Measurements from ENCODE around the gene TNFRSF18. TPM values are rescaled to one million over a fixed set of nuclear protein-coding genes. Genes with fewer than 3 reads are reported as not detected.

Gene TNFRSF18
- polyA plus RNA-seq, 3 donors from 2014 or later = 56.4 to 136 (median 105) TPM

DNA sequence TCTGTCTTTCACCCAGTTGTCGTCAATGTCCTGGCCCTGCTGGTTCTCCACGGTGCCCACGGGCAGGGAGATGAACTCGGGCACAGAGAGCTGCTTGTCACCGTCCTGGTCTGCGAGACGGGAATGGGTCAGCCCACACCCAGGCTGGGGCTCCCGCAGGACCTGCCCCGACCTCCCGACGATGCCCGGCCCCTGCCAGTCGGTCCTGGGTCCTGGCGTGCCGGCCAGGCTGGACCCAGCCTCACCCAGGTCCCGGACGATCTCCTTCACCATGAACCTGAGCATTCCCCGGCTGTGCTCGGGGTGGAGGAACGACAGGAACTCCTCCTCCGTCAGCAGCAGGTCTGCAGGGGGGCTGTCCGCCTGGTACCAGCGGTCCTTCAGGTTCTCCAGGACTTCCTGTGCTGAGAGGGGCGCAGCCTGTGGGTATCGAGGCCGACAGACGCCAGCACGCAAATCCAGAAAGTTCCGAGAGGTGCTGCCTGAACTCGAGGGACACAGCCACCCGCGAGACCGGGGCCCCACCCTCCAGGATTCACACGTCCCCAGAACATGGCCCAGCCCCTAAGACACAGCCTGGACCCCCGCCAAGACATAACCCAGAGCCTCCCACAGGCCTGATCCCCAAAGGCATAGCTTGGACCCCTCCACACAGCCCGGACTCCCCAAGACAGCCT, 12.3 kb upstream of the TNFRSF18 start:
- no peak for DNase-seq
- H3K36me3 Mint-ChIP-seq = peaks cover 7 to 22% (median 16%) of the 10 kb centered on the region in 3 donors
- H3K4me3 Mint-ChIP-seq = no peak overlapping the region
- H3K4me1 Mint-ChIP-seq = peaks cover 57 to 77% of the 10 kb centered on the region in 2 donors
- H3K27ac Mint-ChIP-seq = peak overlapping the region in 5 of 6 donors; percentile 48 to 96 (median 78)
- H3K27me3 Mint-ChIP-seq (ENCODE audit: low read depth in 3 of 3) = peaks cover 14 to 41% (median 17%) of the 10 kb centered on the region in 3 donors
- no peaks in the 10 kb centered on the region for H3K9me3 Mint-ChIP-seq

DNA sequence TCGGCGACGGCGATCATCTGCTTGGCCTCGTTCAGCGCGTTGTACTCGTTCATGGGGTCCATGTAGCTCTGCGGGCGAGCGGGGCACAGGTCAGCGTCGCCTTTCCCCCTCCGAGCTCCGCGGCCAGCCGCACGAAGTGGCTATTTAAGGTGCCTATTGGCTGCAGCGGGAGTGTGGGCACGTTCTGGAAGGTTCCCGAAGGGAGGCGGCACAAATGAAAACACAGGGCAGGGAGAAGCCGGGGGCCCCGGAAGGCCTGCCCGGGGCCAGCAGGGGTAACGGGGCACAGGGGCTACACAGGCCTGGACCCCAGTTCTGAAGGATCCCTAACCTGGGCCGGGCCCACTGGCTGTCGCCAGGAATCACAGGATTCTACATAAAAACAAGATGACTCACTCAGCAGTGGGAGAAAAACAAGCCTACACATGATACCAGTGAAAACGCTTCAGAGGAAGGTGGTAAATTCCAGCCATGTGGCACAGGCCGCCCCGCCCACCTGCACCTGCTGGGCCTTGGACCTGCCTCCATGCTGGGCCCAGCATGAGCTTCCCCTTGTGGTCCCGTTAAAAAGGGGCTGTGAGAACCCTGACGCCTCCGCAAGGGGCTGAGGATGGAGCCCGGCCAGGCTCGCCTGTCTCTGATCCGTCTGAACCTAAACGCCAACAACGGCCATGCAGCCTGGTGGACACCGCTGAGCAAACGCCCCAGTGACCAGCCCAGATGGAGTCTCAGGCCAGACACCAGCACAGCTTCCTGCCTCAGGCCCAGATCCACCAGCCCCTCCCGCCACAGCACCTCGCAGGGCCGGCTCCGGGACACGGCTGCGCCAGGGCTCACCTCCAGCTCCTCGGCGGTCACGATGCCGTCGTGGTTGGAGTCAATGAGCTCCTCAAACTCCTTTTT, 11.5 kb upstream of the TNFRSF18 start:
- H3K27me3 Mint-ChIP-seq (ENCODE audit: low read depth in 3 of 3) = peaks cover 20 to 45% (median 22%) of the 10 kb centered on the region in 3 donors
- DNase-seq = no peak
- H3K9me3 Mint-ChIP-seq = no peaks in the 10 kb centered on the region
- H3K36me3 Mint-ChIP-seq = peaks cover 3 to 17% (median 12%) of the 10 kb centered on the region in 3 donors
- H3K27ac Mint-ChIP-seq = peak overlapping the region; percentile 31 to 96 (median 76)
- peaks cover 51 to 72% of the 10 kb centered on the region in 2 donors for H3K4me1 Mint-ChIP-seq
- peak overlapping the region in 3 of 5 donors; percentile 14 to 53 (median 24) for H3K4me3 Mint-ChIP-seq

DNA sequence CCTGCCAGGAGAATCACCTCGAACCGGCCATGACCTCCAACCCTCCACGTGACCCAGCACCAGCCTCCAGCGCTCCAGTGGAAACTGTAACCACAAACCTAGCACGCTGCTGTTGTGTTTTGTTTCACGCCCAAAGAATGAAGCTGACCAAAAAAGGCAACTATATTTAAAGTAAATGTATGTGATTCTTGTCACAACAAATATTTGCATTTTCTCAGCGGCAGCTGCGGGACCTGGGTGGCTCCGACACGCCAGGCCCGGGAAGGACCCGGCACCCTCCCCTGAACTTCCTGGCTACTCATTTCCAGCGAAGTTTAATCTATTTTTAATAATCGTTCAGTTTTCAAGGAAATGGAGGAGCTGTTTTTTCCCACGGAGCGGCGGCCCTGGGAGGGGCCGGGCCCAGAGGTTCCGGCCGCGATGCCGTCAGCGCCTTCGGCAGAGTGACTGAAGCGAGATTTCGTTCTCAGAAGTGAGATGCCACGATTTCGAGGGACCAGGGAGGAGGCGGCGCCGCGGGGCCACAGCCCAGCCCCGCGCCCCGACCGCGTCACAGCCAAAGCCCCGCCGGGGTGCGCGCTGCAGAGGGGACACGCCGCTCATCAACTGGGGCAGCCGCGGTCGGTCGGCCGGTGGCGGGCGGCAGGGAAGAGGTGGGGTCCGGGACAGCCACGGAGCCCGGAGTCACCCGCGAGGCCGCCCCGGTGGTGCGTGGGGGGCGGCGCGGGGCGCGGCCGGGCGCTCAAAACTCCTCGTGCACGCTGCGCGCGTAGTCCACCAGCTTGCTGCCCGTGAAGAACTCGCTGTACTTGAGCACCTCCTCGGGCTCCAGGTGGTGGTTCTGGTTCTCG, 10.6 kb upstream of the TNFRSF18 start:
- Mint-ChIP-seq H3K27ac (peak overlapping the region; percentile 96 to 99 (median 98)), H3K9me3 (no peaks in the 10 kb centered on the region), H3K36me3 (peaks cover 0 to 14% (median 10%) of the 10 kb centered on the region in 3 donors), H3K27me3 (ENCODE audit: low read depth in 3 of 3) (peaks cover 25 to 46% (median 25%) of the 10 kb centered on the region in 3 donors), H3K4me3 (peak overlapping the region; percentile 75 to 83 (median 76)), H3K4me1 (peaks cover 42 to 68% of the 10 kb centered on the region in 2 donors)
- DNase-seq = peak; percentile 56 to 79 (median 72)

DNA sequence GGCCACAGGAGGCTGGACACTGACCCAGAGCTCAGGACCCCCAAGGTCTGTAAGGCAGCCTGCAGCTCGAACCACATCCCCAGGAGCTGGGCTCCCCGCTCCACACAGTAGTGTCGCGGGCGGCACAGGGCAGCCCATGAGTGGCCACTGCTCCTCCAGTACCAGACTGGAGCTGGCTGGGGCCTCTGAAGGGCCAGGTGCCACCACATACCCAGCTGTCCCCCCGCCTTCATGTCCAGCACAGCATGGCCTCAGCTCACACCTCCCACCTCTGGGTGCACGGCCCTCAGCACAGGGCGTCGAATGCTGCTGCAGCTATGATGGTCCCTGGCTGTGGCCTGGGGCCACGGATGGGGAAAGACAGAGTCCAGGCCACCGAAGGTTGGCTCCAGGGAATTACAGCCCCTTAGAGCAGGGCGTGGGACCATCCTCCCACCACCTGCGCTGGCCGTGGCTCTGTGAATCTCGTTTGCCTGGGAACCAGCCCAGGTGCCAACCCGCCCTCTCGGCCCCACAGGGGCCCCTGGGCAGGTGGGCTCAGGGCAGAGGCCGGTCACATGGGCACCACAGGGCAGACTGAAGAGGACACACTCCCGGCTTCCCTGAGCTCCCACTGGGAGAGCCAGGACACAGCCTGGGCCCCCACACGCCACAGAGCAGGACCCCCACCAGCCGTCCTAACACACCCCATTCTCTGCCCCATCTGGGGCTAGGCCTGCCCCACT, 9.7 kb upstream of the TNFRSF18 start:
- peaks cover 35 to 61% of the 10 kb centered on the region in 2 donors for H3K4me1 Mint-ChIP-seq
- H3K4me3 Mint-ChIP-seq = peak overlapping the region; percentile 62 to 83 (median 75)
- peaks cover 0 to 10% (median 7%) of the 10 kb centered on the region in 3 donors for H3K36me3 Mint-ChIP-seq
- DNase-seq = no peak
- peak overlapping the region; percentile 96 to 99 (median 98) for H3K27ac Mint-ChIP-seq
- H3K27me3 Mint-ChIP-seq (ENCODE audit: low read depth in 3 of 3) = peaks cover 22 to 42% (median 24%) of the 10 kb centered on the region in 3 donors
- H3K9me3 Mint-ChIP-seq = no peaks in the 10 kb centered on the region

DNA sequence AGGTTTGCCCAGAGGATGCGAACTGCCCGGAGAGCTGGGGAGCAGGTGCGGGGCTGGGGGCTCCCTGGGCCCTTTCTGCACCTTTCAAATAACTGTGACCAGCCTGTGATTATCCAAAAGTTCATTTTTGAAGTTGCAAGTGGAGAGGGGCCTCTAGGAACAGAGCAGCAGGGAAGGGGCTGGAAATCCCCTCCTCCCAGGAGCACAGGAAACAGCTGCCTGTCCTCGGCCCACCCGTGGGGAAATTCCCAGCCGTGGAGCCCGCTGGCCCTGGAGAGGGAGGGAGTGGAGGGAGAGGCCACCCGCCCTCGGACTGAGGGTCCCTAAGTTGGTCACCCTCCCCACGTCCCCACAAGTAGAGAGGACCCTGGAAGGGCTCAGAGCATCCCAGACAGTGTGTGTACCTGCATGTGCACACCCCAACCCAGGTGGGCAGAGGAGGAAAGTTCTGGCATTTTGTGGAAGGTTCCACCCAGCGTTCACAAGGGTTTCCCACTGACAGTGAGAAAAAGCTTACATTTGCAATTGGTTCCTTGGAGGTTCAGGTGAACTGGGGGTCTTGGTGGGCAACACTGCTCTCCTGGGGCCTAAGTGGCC, 8.8 kb upstream of the TNFRSF18 start:
- H3K27ac Mint-ChIP-seq = peak overlapping the region; percentile 81 to 99 (median 91)
- H3K4me3 Mint-ChIP-seq = peak overlapping the region in 4 of 5 donors; percentile 50 to 62 (median 56)
- no peak for DNase-seq
- peaks cover 0 to 10% (median 7%) of the 10 kb centered on the region in 3 donors for H3K36me3 Mint-ChIP-seq
- H3K9me3 Mint-ChIP-seq = no peaks in the 10 kb centered on the region
- H3K4me1 Mint-ChIP-seq = peaks cover 30 to 57% of the 10 kb centered on the region in 2 donors
- H3K27me3 Mint-ChIP-seq (ENCODE audit: low read depth in 3 of 3) = peaks cover 21 to 45% (median 24%) of the 10 kb centered on the region in 3 donors

DNA sequence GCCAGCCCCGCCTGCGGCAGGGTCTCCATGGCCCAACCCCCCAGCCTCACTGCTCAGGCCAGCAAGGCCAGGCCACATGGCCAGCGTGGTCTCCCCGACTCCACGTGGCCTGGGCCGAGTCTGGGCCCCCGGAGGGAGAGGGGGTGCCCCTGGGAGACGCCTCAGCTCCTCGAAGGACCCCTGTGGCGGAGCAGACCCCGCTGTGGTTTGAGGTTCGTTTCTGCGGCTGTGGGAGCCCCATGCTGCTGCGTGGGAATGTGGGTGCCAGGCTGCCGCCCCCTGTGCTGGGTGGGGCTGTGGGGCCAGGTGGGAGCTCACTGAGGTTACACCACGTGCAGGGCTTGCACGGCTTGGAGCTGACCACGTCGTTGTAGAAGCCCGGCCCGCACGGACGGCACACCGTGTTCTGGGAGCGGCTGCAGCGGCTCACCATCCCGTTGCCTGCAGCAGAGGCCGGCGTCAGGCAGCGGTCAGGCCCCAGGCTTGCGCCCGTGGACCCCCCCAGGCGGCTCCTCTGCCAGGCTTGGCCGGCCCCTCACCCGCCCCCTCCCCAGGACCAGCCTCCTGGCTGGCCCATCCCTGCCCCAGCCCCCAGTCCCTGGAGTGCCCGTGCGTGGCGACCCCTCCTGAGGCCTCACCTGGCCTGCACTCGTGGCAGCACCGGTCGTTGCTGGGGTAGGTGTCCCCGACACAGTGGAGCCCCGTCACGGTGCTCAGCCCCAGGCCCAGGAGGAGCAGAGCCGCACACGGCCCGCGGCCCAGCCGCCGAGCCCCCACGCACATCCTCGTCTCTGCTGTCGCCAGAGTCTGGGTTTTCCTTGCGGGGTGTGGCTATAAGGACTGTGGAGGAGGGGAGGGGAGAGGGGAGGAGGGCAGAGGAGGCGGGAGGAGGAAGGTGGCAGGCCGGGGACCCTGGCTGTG, 7.2 kb upstream of the TNFRSF18 start, which contains the start of gene TNFRSF4:
TSS of gene TNFRSF4 (minus strand) at position 809 of the 921 bp plus-strand sequence. CDS start at position 783, 26 bp downstream.
- Mint-ChIP-seq H3K27ac (peak within 1 kb of the TSS; percentile 81 to 99 (median 91)), H3K4me3 (peak within 1 kb of the TSS; percentile 53 to 64 (median 62)), H3K27me3 (ENCODE audit: low read depth in 3 of 3) (peaks cover 21 to 50% (median 26%) of the 10 kb centered on the region in 3 donors), H3K36me3 (peaks cover 0 to 10% (median 7%) of the 10 kb centered on the region in 3 donors), H3K4me1 (peaks cover 36 to 59% of the 10 kb centered on the region in 2 donors), H3K9me3 (no peaks in the 10 kb centered on the region)
- DNase-seq = peak; percentile 81 to 85 (median 81)

DNA sequence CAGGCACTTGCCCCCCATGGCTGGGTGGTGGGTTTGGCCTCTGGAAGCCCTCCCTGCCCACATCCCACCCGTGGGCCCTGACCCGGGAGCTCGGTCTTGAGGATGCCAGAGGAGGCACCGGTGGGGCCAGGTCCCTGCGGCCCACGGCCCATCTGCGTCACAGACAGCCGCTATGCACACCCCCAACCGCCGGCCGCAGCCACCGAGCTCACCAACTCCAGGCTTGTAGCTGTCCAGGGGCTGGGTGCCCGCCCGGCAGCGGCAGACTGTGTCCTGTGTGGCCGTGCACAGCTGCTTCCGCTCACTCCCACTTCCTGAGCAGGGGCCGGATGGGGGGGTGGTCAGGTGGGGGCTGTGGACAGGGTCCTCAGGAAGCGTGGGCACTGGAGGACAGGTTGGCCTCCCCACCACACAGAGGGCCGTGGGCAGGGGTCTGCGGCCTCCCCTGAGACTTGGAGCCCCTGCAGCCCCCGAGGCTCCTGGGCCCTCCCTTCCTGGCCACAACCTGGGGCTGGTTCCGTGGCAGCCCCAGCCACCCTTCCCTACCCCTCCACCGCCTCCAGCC, 6.5 kb upstream of the TNFRSF18 start:
- Mint-ChIP-seq H3K27ac (peak overlapping the region in 5 of 6 donors; percentile 59 to 88 (median 72)), H3K4me1 (peaks cover 43 to 64% of the 10 kb centered on the region in 2 donors), H3K27me3 (ENCODE audit: low read depth in 3 of 3) (peaks cover 26 to 54% (median 27%) of the 10 kb centered on the region in 3 donors), H3K9me3 (no peaks in the 10 kb centered on the region), H3K4me3 (peak overlapping the region; percentile 38 to 63 (median 51)), H3K36me3 (peaks cover 0 to 7% (median 5%) of the 10 kb centered on the region in 3 donors)
- DNase-seq = peak; percentile 94 to 97 (median 95)

DNA sequence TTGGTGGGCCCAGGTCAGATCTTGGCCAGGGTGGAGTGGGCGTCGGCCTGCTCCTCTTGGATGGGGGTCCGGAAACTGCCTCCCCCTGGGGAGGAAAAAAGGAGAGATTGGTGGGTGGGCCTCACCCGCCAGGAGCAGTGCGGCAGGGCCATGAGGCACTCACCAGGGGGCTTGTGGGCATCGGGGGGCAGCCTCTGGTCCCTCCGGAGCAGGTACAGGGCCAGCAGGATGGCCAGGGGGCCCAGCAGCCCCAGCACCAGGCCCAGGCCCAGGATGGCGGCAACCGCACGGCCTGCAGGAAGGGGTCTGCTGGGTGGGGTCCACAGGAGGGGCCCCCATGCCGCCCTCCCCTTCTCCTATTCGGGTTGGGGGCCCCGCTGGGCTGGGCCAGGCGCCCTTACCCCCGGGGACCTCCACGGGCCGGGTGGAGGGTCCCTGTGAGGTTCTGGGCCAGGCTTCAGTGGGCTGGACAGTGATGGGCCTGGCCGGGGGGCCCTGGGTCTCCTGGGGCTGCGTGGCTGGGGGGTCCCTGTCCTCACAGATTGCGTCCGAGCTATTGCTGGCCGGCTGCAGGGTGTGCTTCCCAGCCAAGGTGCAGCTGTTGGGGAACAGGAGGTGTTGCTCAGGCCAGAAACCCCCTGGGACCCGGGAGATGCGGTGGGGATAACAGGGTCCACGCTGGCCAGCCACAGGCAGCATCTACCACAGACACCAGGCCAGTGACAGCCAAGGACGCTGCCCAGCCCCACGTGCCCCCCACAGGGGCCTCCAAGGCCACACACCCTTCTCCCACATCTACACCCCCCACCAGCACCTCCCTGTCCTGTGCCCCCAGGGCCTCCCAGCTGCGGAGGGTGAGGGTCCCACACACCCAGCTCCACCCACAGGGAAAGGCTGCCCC, 5.4 kb upstream of the TNFRSF18 start:
- Mint-ChIP-seq H3K4me3 (peak overlapping the region; percentile 21 to 66 (median 61)), H3K4me1 (peaks cover 43 to 62% of the 10 kb centered on the region in 2 donors)

DNA sequence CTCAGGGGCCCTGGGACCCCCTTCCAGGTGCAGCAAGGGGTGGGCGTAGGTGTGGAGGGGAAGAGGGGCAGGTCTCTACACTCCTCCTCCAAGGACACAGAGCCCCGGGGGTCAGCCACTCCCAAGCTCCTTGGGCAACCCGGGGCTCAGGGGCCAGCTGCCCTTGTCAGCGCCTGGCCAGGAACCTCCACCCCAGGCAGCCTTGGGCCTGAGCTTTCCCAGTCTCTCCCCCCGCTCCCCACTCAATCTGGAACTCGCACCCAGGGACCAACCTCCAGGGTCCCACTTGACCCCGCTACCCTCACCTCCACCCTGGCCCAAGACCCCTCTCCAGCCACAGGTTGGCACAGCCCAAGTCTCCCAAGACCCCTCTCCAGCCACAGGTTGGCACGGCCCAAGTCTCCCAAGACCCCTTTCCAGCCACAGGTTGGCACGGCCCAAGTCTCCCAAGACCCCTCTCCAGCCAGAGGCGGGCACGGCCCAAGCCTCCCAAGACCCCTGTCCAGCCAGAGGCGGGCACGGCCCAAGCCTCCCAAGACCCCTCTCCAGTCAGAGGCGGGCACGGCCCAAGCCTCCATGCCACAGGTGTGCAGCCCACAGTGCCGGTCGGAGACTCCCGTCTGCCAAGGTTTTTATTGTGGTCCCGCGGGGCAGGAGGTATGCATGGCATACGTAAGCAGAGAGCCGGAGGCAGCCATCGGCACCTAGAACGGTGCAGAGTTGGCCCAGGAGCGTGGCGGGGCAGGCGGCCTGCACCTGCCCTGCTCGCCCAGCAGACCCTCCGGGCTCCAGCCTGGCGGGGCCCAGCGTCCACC, 4.5 kb upstream of the TNFRSF18 start:
- peak overlapping the region; percentile 23 to 61 (median 48) for H3K4me3 Mint-ChIP-seq
- no peak for DNase-seq
- H3K36me3 Mint-ChIP-seq = no peaks in the 10 kb centered on the region

More for the DNA sequence above, 5.4 kb upstream of the TNFRSF18 start:
- Mint-ChIP-seq H3K9me3 (no peaks in the 10 kb centered on the region), H3K36me3 (peaks cover 0 to 4% (median 4%) of the 10 kb centered on the region in 3 donors), H3K27me3 (ENCODE audit: low read depth in 3 of 3) (peaks cover 22 to 47% (median 27%) of the 10 kb centered on the region in 3 donors), H3K27ac (peak overlapping the region in 5 of 6 donors; percentile 77 to 88 (median 86))
- no peak for DNase-seq

More for the DNA sequence above, 4.5 kb upstream of the TNFRSF18 start:
- Mint-ChIP-seq H3K27me3 (ENCODE audit: low read depth in 3 of 3) (peaks cover 17 to 42% (median 29%) of the 10 kb centered on the region in 3 donors), H3K27ac (peak overlapping the region in 5 of 6 donors; percentile 64 to 95 (median 81)), H3K4me1 (peaks cover 37 to 57% of the 10 kb centered on the region in 2 donors), H3K9me3 (no peaks in the 10 kb centered on the region)

All from immature natural killer cell (primary cell).